GM15510 (cell line): Measurements from ENCODE around the gene LAMA4.

Experiments
- POLR2A ChIP-seq: IDR thresholded peaks from 3 replicates; pipeline ENCODE4 v1.6.1; 2011; ENCODE audit warnings: borderline replicate concordance; ENCODE audit not compliant: insufficient read length; ENCODE audit errors: extremely low read depth

LAMA4 gene

GRCh38 chr6:112259337-112259675 lies 4.9 kb upstream of the LAMA4 start:
- TF ChIP-seq POLR2A, result no peak

GRCh38 chr6:112258642-112259336 lies 4.4 kb upstream of the LAMA4 start:
- no peak for TF ChIP-seq POLR2A

GRCh38 chr6:112257178-112257855 lies 3.0 kb upstream of the LAMA4 start:
- TF ChIP-seq POLR2A, result no peak

- TF ChIP-seq POLR2A, result no peak
Observed at GRCh38 chr6:112254921-112255320, 554 bp upstream of the LAMA4 start.

- TF ChIP-seq POLR2A, result no peak
Observed at GRCh38 chr6:112253498-112253840, 898 bp downstream of the LAMA4 start.

GRCh38 chr6:112252571-112253497 lies 1.5 kb downstream of the LAMA4 start:
- no peak for TF ChIP-seq POLR2A

GRCh38 chr6:112251171-112251875 lies 3.0 kb downstream of the LAMA4 start:
- TF ChIP-seq POLR2A, result no peak

GRCh38 chr6:112249489-112249888 lies 4.9 kb downstream of the LAMA4 start:
- no peak for TF ChIP-seq POLR2A

GRCh38 chr6:112247275-112247674 lies 7.1 kb downstream of the LAMA4 start:
- no peak for TF ChIP-seq POLR2A

GRCh38 chr6:112245511-112246203 lies 8.7 kb downstream of the LAMA4 start:
- no peak for TF ChIP-seq POLR2A

GRCh38 chr6:112243861-112244827 lies 10.2 kb downstream of the LAMA4 start:
- no peak for TF ChIP-seq POLR2A

- TF ChIP-seq POLR2A, result no peak
Observed at GRCh38 chr6:112241820-112242429, 12.4 kb downstream of the LAMA4 start.

- TF ChIP-seq POLR2A, result no peak
Observed at GRCh38 chr6:112237595-112237994, 16.8 kb downstream of the LAMA4 start.
